Esophagus squamous epithelium (tissue), 4 donors: Measurements from ENCODE around the gene CEP57L1.

Source experiments
- CTCF ChIP-seq, 6 experiments: fragments of 450-650 bp in 4 of 6; fragments of 200-600 bp in 2 of 6; sonication (generic) in 2 of 6; IDR thresholded peaks; one replicate each; pipeline ENCODE4 v1.5.1; 2016 to 2019; ENCODE audit warnings: antibody characterized with exemption in 6 of 6, mild to moderate bottlenecking in 4 of 6, moderate library complexity in 4 of 6
- POLR2A ChIP-seq, 4 donors: fragments of 450-650 bp; IDR thresholded peaks; one replicate each; pipeline ENCODE4 v1.6.1; 2017; ENCODE audit warnings: antibody characterized with exemption in 4 of 4, mild to moderate bottlenecking in 4 of 4, moderate library complexity in 3 of 4

GRCh38 chr6:109051301-109052017, 43.8 kb upstream of the CEP57L1 start:
- TF ChIP-seq CTCF (IDR thresholded peaks at IDR 0.05) = no peak
- no peak for TF ChIP-seq POLR2A (IDR thresholded peaks at IDR 0.05)
